ENCODE measurements around the gene UFSP1. TPM values are rescaled to one million over a fixed set of nuclear protein-coding genes. Genes with fewer than 3 reads are reported as not detected.

The UFSP1 gene
- total and polyA plus RNA-seq, 2 donors from 2014 or later: 3.4 to 3.8 TPM

- Histone ChIP-seq H3K36me3 (ENCODE audit: control insufficient read depth in 2 of 3, insufficient read depth in 3 of 3, low read length in 3 of 3) (no peaks in the 10 kb centered on the region), H3K9me3 (ENCODE audit: control insufficient read depth in 2 of 3, insufficient read depth in 1 of 3, low read length in 3 of 3) (no peaks in the 10 kb centered on the region), H3K4me3 (ENCODE audit: low read length in 3 of 3) (no peak overlapping the region), H3K4me1 (ENCODE audit: control insufficient read depth in 2 of 3, insufficient read depth in 2 of 3, low read depth in 1 of 3, low read length in 3 of 3) (peaks cover 0 to 9% (median 6%) of the 10 kb centered on the region in 3 donors), H3K27me3 (ENCODE audit: control insufficient read depth, insufficient read depth, low read length) (no peaks in the 10 kb centered on the region), H3K27ac (ENCODE audit: low read depth in 2 of 2, low read length in 2 of 2) (no peak overlapping the region), H3K9ac (ENCODE audit: low read length in 3 of 3) (no peak overlapping the region)
- intact Hi-C loops (cut with DNase I): no loop called here
- TF ChIP-seq CTCF (IDR thresholded peaks at IDR 0.05; ENCODE audit: borderline replicate concordance, extremely low read depth, insufficient read depth): no peak
- DNase-seq (no peak), FAIRE-seq (no peak)
These were observed 50.2 kb downstream of the UFSP1 start for GRCh38 chr7:100839361-100839760.

Small RNA genes lying within 50 kb of the gene (microRNA-seq; reads per million reads assigned to microRNA genes)
- not detected for gene MIR6875

Other genes with a start within 250 kb of the UFSP1 start
- 0.79 TPM for gene TFR2, start 248.2 kb downstream of the UFSP1 start, total RNA-seq
- 0.22 TPM for gene TFR2, start 248.2 kb downstream of the UFSP1 start, polyA plus RNA-seq (ENCODE audit: insufficient read depth, low read depth, low replicate concordance)
- not detected for gene ACTL6B, start 233.3 kb downstream of the UFSP1 start, total RNA-seq
- not detected for gene ACTL6B, start 233.3 kb downstream of the UFSP1 start, polyA plus RNA-seq (ENCODE audit: insufficient read depth, low read depth, low replicate concordance)
- gene GNB2, start 216.0 kb downstream of the UFSP1 start, total RNA-seq: 265 TPM
- gene GNB2, start 216.0 kb downstream of the UFSP1 start, polyA plus RNA-seq (ENCODE audit: insufficient read depth, low read depth, low replicate concordance): 234 TPM
- gene GIGYF1, start 195.5 kb downstream of the UFSP1 start, total RNA-seq: 51.3 TPM
- 11.6 TPM for gene GIGYF1, start 195.5 kb downstream of the UFSP1 start, polyA plus RNA-seq (ENCODE audit: insufficient read depth, low read depth, low replicate concordance)
- 25.7 TPM for gene POP7, start 183.6 kb downstream of the UFSP1 start, total RNA-seq
- 41.8 TPM for gene POP7, start 183.6 kb downstream of the UFSP1 start, polyA plus RNA-seq (ENCODE audit: insufficient read depth, low read depth, low replicate concordance)
- not detected for gene EPO, start 169.2 kb downstream of the UFSP1 start, total RNA-seq
- not detected for gene EPO, start 169.2 kb downstream of the UFSP1 start, polyA plus RNA-seq (ENCODE audit: insufficient read depth, low read depth, low replicate concordance)
- gene ZAN, start 156.1 kb downstream of the UFSP1 start, total RNA-seq: not detected
- not detected for gene ZAN, start 156.1 kb downstream of the UFSP1 start, polyA plus RNA-seq (ENCODE audit: insufficient read depth, low read depth, low replicate concordance)
- 65.5 TPM for gene EPHB4, start 62.2 kb downstream of the UFSP1 start, total RNA-seq
- gene EPHB4, start 62.2 kb downstream of the UFSP1 start, polyA plus RNA-seq (ENCODE audit: insufficient read depth, low read depth, low replicate concordance): 33.2 TPM
- 29.9 TPM for gene SLC12A9, start 37.0 kb downstream of the UFSP1 start, total RNA-seq
- 19.7 TPM for gene SLC12A9, start 37.0 kb downstream of the UFSP1 start, polyA plus RNA-seq (ENCODE audit: insufficient read depth, low read depth, low replicate concordance)
- gene TRIP6, start 22.3 kb downstream of the UFSP1 start, total RNA-seq: 74.4 TPM
- 92.6 TPM for gene TRIP6, start 22.3 kb downstream of the UFSP1 start, polyA plus RNA-seq (ENCODE audit: insufficient read depth, low read depth, low replicate concordance)
- gene SRRT, start 14.6 kb downstream of the UFSP1 start, total RNA-seq: 127 TPM
- gene SRRT, start 14.6 kb downstream of the UFSP1 start, polyA plus RNA-seq (ENCODE audit: insufficient read depth, low read depth, low replicate concordance): 58.2 TPM
- 3.6 TPM for gene ACHE, start 6.2 kb upstream of the UFSP1 start, total RNA-seq
- gene ACHE, start 6.2 kb upstream of the UFSP1 start, polyA plus RNA-seq (ENCODE audit: insufficient read depth, low read depth, low replicate concordance): 1.6 TPM
- 39.1 TPM for gene MUC3A, start 59.8 kb upstream of the UFSP1 start, total RNA-seq
- gene MUC3A, start 59.8 kb upstream of the UFSP1 start, polyA plus RNA-seq (ENCODE audit: insufficient read depth, low read depth, low replicate concordance): 0.65 TPM
- 3.8 TPM for gene MUC12, start 79.8 kb upstream of the UFSP1 start, total RNA-seq
- gene MUC12, start 79.8 kb upstream of the UFSP1 start, polyA plus RNA-seq (ENCODE audit: insufficient read depth, low read depth, low replicate concordance): not detected
- not detected for gene MUC17, start 130.4 kb upstream of the UFSP1 start, total RNA-seq
- gene MUC17, start 130.4 kb upstream of the UFSP1 start, polyA plus RNA-seq (ENCODE audit: insufficient read depth, low read depth, low replicate concordance): not detected
- gene TRIM56, start 195.8 kb upstream of the UFSP1 start, total RNA-seq: 54.5 TPM
- gene TRIM56, start 195.8 kb upstream of the UFSP1 start, polyA plus RNA-seq (ENCODE audit: insufficient read depth, low read depth, low replicate concordance): 6.9 TPM
- gene SERPINE1, start 237.4 kb upstream of the UFSP1 start, total RNA-seq: 9.9 TPM
- gene SERPINE1, start 237.4 kb upstream of the UFSP1 start, polyA plus RNA-seq (ENCODE audit: insufficient read depth, low read depth, low replicate concordance): 3.5 TPM

Measured in kidney (tissue), 14 donors.